T-cell (primary cell): ENCODE measurements around the gene CERS2. TPM values are rescaled to one million over a fixed set of nuclear protein-coding genes. Genes with fewer than 3 reads are reported as not detected.

Experiments used
- ATAC-seq, 4 experiments: fragments of 200-7000 bp in 3 of 4; fragments of 150-1000 bp in 1 of 4; cut with Tn5 transposase; replicated peaks in 1 of 4; 1 replicate in 3 of 4; 2 replicates in 1 of 4; pipeline ENCODE4 v1.10.0; 2021; ENCODE audit warnings: moderate library complexity in 3 of 4, mild to moderate bottlenecking in 2 of 4, moderate number of reproducible peaks in 1 of 4
- CTCF ChIA-PET, 2 donors: fragments of 300-600 bp; sonication (Branson Sonifier 250); formaldehyde crosslinking; loops; one replicate each; lab custom pipeline; 2022; ENCODE audit warnings: antibody characterized with exemption in 2 of 2; lab: Charles Lee
- POLR2A ChIA-PET, 2 donors: fragments of 300-600 bp; sonication (Branson Sonifier 250); formaldehyde crosslinking; loops; one replicate each; lab custom pipeline; 2022; ENCODE audit warnings: antibody characterized with exemption in 2 of 2; lab: Charles Lee
- DNase-seq, 35 experiments: peaks; one replicate each; pipeline versions ENCODE4 v3.0.0 to v3.0.0-alpha.2; 2013 to 2023
- H3K27ac ChIP-seq: one replicate; pipeline ENCODE4 v1.5.1; 2013; ENCODE audit warnings: low read length
- H3K27me3 ChIP-seq, 2 experiments: replicated peaks in 1 of 2; 1 replicate in 1 of 2; 2 replicates in 1 of 2; pipeline versions ENCODE4 v1.6.1 to v1.7.0; 2013; ENCODE audit warnings: low read length in 1 of 2, mixed read lengths in 1 of 2; ENCODE audit not compliant: control insufficient read depth in 2 of 2, insufficient read depth in 2 of 2; ENCODE audit errors: extremely low read depth in 1 of 2
- H3K36me3 ChIP-seq, 2 donors: 1 replicate in 1 of 2; 2 replicates in 1 of 2; pipeline versions ENCODE4 v1.6.1 to v1.7.0; 2013; ENCODE audit warnings: low read length in 1 of 2; ENCODE audit not compliant: control insufficient read depth in 2 of 2, insufficient read depth in 1 of 2; ENCODE audit errors: extremely low read depth in 1 of 2
- H3K4me1 ChIP-seq, 2 experiments: 1 replicate in 1 of 2; 2 replicates in 1 of 2; pipeline versions ENCODE4 v1.6.1 to v1.7.0; 2013; ENCODE audit warnings: low read length in 2 of 2, mixed read lengths in 1 of 2; ENCODE audit not compliant: insufficient read depth in 2 of 2, control insufficient read depth in 1 of 2; ENCODE audit errors: extremely low read depth in 1 of 2
- H3K4me3 ChIP-seq, 2 donors: 1 replicate in 1 of 2; 2 replicates in 1 of 2; pipeline versions ENCODE4 v1.5.1 to v1.7.0; 2013; ENCODE audit warnings: mild to moderate bottlenecking in 2 of 2, low read length in 1 of 2, moderate library complexity in 1 of 2; ENCODE audit not compliant: control insufficient read depth in 1 of 2; ENCODE audit errors: extremely low read depth in 1 of 2
- H3K9me3 ChIP-seq: 2 replicates; pipeline ENCODE4 v1.7.0; 2013
- H3K27ac Mint-ChIP-seq, 2 donors: one replicate each; pipeline ENCODE4 v1.8.0; 2020 to 2021; ENCODE audit warnings: mild to moderate bottlenecking in 2 of 2, mixed read lengths in 2 of 2
- H3K27me3 Mint-ChIP-seq, 2 donors: one replicate each; pipeline ENCODE4 v1.8.0; 2021 to 2022; ENCODE audit warnings: mixed read lengths in 2 of 2
- H3K36me3 Mint-ChIP-seq: one replicate; pipeline ENCODE4 v1.8.0; 2021; ENCODE audit warnings: mixed read lengths
- H3K4me1 Mint-ChIP-seq, 3 donors: one replicate each; pipeline ENCODE4 v1.8.0; 2020 to 2022; ENCODE audit warnings: mixed read lengths in 3 of 3, mild to moderate bottlenecking in 1 of 3
- H3K4me3 Mint-ChIP-seq, 3 donors: one replicate each; pipeline ENCODE4 v1.8.0; 2020 to 2022; ENCODE audit warnings: mild to moderate bottlenecking in 3 of 3, mixed read lengths in 3 of 3, moderate library complexity in 3 of 3
- H3K9me3 Mint-ChIP-seq, 3 donors: one replicate each; pipeline ENCODE4 v1.8.0; 2020 to 2022; ENCODE audit warnings: mixed read lengths in 3 of 3
- WGBS: methylation state at CpG from one replicate; pipeline ENCODE4 v1.1.5; 2013; ENCODE audit warnings: missing lambda C conversion rate; ENCODE audit not compliant: insufficient coverage; 5-methylcytosine and 5-hydroxymethylcytosine counted together
- total RNA-seq, 35 experiments: library from RNA in 6 of 35; stranded (reverse) in 6 of 35; fragments of 120-200 nt in 1 of 35; gene quantifications; one replicate each; pipeline versions ENCODE4 v1.2.1 to v1.2.4 and lab custom pipeline; 2013 to 2026

The CERS2 gene
- total RNA-seq, 5 donors from 2014 or later (not counting 1 experiment from before 2014, with no cell fraction given), result 74.3 to 153 (median 135) TPM

DNA sequence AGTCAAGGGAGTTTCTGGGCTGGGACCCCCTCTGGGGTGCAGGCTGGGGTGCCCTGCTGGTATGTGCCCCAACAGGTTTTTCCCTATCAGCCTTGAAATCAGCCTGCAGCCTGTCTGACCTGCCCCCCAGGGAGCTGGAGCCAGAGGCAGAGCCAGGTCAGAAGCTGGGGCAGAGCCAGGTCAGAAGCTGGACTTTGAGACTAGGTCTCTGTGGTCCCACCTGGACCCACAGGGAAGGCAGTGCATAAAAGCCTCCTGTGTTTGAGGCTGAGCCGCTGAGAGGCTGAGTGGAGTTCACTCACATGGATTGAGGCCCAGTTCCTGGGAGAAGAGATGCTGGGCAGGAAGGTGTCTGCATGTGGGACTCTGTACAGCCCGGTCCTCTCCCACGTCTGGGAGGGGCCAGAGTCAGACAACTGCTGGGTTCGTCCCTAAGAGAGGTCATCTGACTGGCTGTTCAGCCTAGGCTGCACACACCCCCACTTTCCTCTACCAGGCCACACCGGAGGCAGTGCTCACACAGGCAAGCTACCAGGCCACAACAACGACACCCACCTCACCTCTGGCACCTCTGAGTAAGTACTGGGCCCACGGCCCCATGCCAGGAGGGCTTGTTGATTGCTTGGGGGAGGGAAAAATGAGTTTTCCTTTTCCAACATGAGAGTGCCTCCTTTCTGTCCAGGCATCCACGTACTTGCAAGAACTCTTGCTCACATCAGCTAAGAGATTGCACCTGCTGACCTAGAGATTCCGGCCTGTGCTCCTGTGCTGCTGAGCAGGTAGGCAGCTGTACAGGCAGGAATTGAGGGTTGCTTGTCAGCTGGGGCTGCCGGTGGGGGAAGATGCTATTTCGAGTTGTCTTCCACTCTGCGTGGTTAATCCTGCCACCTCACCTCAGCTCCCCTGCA, 7.4 kb upstream of the CERS2 start, which contains the start of gene ANXA9:
ANXA9 (plus strand) TSS at position 488 of the 908 bp plus-strand sequence. CDS start 814 bp downstream, outside the sequence.
- H3K36me3 Mint-ChIP-seq, result no peaks in the 10 kb centered on the region
- H3K4me1 Mint-ChIP-seq, result peaks cover 20 to 34% (median 23%) of the 10 kb centered on the region in 3 donors
- Histone ChIP-seq H3K27ac (no peak within 1 kb of the TSS), H3K9me3 (no peaks in the 10 kb centered on the region), H3K4me1 (peaks cover 9 to 25% of the 10 kb centered on the region in 2 experiments), H3K36me3 (no peaks in the 10 kb centered on the region), H3K27me3 (peaks cover 0 to 8% of the 10 kb centered on the region in 2 experiments), H3K4me3 (no peak within 1 kb of the TSS)
- no peak within 1 kb of the TSS for H3K4me3 Mint-ChIP-seq
- ChIA-PET CTCF (interaction anchor here in 1 of 2 donors (1.1 kb wide), 1 partner anchor 24 kb away, joined by 4 read pairs; no protein-coding TSS in a partner anchor), POLR2A (interaction anchor here (0.5 to 0.7 kb wide), 3 partner anchors 98 to 455 kb away, joined by 3 to 7 read pairs (median 4); no protein-coding TSS in a partner anchor)
- DNase-seq, result peak in 1 of 35 experiments; percentile 35
- H3K27me3 Mint-ChIP-seq, result no peaks in the 10 kb centered on the region
- no peaks in the 10 kb centered on the region for H3K9me3 Mint-ChIP-seq
- no peak within 1 kb of the TSS for H3K27ac Mint-ChIP-seq
- WGBS, result 65% methylated on average over 4 of the region's 12 CpGs
- ATAC-seq, result no peak

DNA sequence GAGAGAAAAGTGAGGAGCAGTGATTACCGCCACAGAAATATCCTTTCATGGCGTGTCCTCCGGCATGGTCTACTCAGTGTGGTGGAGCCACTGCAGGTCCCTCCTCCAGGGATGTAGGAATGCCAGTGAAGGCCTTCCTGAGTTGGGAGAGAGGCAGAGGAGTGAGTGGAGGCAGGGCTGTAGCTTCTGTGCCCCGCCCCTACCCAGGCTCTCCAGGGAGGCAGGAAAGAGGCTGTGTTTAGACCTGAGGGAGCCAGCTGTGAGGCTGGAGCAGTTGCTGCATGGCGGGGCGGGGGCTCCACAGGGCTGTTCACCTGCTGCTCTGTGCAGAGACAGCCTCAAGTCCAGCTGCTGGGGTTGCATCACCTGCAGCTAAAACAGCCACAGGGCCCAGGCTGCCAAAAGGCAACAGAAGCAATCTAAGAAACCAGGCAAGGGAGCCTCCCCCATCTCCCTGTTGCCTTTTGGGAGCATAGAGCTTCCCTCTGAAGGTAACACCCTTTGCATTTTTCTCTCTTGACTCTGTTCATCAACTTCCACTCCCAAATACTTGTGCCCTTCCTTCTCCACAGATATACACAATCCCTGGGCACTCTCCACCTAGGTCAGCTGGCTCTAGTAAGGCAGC, 6.7 kb upstream of the CERS2 start:
- H3K27me3 Mint-ChIP-seq, result no peaks in the 10 kb centered on the region
- Histone ChIP-seq H3K4me3 (no peak overlapping the region), H3K36me3 (no peaks in the 10 kb centered on the region), H3K27me3 (peaks cover 0 to 8% of the 10 kb centered on the region in 2 experiments), H3K4me1 (peaks cover 11 to 33% of the 10 kb centered on the region in 2 experiments), H3K27ac (no peak overlapping the region), H3K9me3 (no peaks in the 10 kb centered on the region)
- no peaks in the 10 kb centered on the region for H3K9me3 Mint-ChIP-seq
- DNase-seq, result no peak
- H3K36me3 Mint-ChIP-seq, result no peaks in the 10 kb centered on the region
- H3K4me1 Mint-ChIP-seq, result peaks cover 28 to 42% (median 30%) of the 10 kb centered on the region in 3 donors
- ChIA-PET CTCF (interaction anchor here in 1 of 2 donors (0.6 to 0.7 kb wide), 2 partner anchors 352 to 516 kb away, joined by 3 to 4 read pairs; partner anchors contain the start of gene ENSA), POLR2A (interaction anchor here (0.6 to 0.7 kb wide), 3 partner anchors 16 to 126 kb away, joined by 3 to 6 read pairs (median 4); no protein-coding TSS in a partner anchor)
- no peak for ATAC-seq
- 88% methylated on average over 5 of the region's 6 CpGs for WGBS
- no peak overlapping the region for H3K4me3 Mint-ChIP-seq
- H3K27ac Mint-ChIP-seq, result no peak overlapping the region

DNA sequence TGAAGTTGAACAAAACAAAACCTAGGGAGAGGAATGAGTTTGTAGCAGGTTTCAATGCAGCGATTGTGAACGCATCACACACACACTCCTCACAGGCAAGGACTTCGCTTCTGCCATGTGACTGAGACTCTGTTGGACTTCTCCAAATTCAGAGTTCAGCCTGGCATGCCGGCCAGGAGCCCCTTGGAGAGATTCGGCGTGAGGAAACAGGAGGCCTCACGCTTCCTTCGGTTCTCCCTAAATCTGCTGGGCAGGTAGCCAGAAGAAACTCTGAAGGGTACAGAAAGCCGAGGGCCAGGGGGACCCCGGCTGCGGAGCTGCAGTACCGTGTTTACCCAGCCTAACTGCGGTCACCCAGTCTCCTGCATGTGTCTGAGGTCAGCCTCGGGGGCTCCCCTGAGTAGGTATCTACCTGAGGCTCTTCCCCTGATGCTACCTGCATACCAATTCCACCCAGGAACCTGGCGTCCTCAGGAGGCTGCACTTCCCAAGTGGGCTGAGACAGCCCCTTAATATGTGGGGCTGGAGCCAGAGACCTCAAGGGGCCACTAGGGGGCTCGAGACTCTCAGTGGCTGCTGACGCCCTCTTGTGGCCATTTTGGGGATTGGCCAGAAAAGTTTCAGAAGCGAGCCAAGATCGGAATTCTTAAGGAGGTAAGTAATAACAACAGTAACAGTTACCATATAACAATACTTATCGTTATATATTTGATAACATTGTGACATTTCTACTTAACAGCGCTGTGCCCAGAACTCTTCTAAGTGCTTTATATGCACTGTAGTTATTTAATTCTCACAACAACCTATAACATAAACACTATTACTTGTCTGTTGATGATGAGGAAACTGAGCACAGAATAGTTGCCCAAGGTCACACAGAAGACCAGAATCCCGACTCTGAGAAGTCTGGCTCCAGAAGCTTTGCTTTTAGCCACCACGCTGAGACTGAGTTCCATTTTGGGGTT, 4.7 kb upstream of the CERS2 start:
- Histone ChIP-seq H3K4me3 (peak overlapping the region; percentile 18 to 26), H3K27me3 (peaks cover 0 to 5% of the 10 kb centered on the region in 2 experiments), H3K27ac (peak overlapping the region; percentile 42), H3K4me1 (peaks cover 12 to 44% of the 10 kb centered on the region in 2 experiments), H3K9me3 (no peaks in the 10 kb centered on the region), H3K36me3 (no peaks in the 10 kb centered on the region)
- H3K4me1 Mint-ChIP-seq, result peaks cover 37 to 40% (median 38%) of the 10 kb centered on the region in 3 donors
- CTCF ChIA-PET, result interaction anchor here in 1 of 2 donors (0.6 to 0.9 kb wide), 5 partner anchors 9 to 853 kb away, joined by 3 to 7 read pairs (median 3); no protein-coding TSS in a partner anchor
- H3K27me3 Mint-ChIP-seq, result no peaks in the 10 kb centered on the region
- 21% methylated on average over 12 of the region's 23 CpGs for WGBS
- H3K27ac Mint-ChIP-seq, result peak overlapping the region; percentile 79
- DNase-seq (peak; percentile 67 to 94 (median 84)), ATAC-seq (peak; percentile 34 to 61 (median 46))
- no peaks in the 10 kb centered on the region for H3K9me3 Mint-ChIP-seq
- POLR2A ChIA-PET, result no interaction called here
- peak overlapping the region; percentile 24 to 89 (median 32) for H3K4me3 Mint-ChIP-seq
- H3K36me3 Mint-ChIP-seq, result no peaks in the 10 kb centered on the region

DNA sequence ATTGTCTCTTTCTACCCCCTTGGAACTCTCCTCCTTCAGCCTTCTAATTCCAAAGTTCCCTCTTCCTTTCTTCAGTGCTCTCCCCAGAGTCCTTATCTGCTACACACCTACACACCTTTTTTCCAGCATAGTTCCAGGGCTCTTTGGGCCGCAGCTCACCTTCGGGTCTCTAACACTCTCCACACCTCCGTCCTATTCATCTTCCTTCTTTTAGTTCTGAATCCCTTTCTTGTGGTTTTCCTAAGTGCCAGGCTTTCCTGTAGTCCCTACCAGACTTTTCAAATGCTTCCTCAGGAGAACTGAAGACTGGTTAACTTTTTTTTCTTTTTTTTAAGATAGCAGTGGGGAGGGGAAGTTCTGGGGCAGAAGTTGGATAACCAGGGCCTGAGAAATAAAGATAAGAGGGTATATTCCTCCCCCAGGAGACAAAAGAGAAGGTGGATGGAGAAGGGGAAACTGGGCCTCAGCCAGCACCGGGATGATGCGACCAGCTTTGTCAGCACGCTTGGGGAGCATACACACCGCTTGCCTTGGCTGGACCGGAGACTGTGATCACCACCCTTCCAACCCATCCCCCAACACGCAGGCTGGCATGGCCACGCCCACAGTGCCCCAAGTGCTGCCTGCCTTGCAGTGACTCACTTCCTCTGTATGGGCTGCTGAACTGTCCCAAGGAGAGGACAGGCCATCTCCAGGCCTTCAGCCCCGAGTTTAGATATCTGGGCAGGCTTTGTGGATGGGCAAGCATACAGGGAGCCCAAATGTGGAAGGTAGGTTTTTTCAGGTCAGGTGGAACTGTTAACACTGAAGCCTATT, 2.5 kb upstream of the CERS2 start:
- CTCF ChIA-PET, result interaction anchor here in 1 of 2 donors (0.9 to 1.7 kb wide), 3 partner anchors 18 to 275 kb away, joined by 3 to 4 read pairs (median 3); no protein-coding TSS in a partner anchor
- H3K9me3 ChIP-seq, result no peaks in the 10 kb centered on the region
- ATAC-seq (peak; percentile 14 to 40 (median 33)), DNase-seq (peak; percentile 27 to 78 (median 57))
- POLR2A ChIA-PET, result no interaction called here
- H3K27ac Mint-ChIP-seq, result peak overlapping the region; percentile 79 to 94
- H3K4me3 Mint-ChIP-seq, result peak overlapping the region; percentile 76 to 89 (median 79)
- peaks cover 52 to 56% (median 55%) of the 10 kb centered on the region in 3 donors for H3K4me1 Mint-ChIP-seq
- no peaks in the 10 kb centered on the region for H3K36me3 ChIP-seq
- 23% methylated on average over 7 of the region's 11 CpGs for WGBS
- H3K27me3 ChIP-seq, result peaks cover 0 to 5% of the 10 kb centered on the region in 2 experiments
- no peaks in the 10 kb centered on the region for H3K9me3 Mint-ChIP-seq
- H3K27ac ChIP-seq, result peak overlapping the region; percentile 49
- H3K4me3 ChIP-seq, result no peak overlapping the region
- H3K27me3 Mint-ChIP-seq, result no peaks in the 10 kb centered on the region
- H3K36me3 Mint-ChIP-seq, result no peaks in the 10 kb centered on the region
- H3K4me1 ChIP-seq, result peaks cover 26 to 63% of the 10 kb centered on the region in 2 experiments

GRCh38 chr1:150976401-150976821, 1.8 kb upstream of the CERS2 start:
- POLR2A ChIA-PET, result interaction anchor here (0.7 to 0.8 kb wide), 2 partner anchors 98 to 409 kb away, joined by 3 read pairs; no protein-coding TSS in a partner anchor
- Mint-ChIP-seq H3K27ac (peak overlapping the region; percentile 79 to 94), H3K4me1 (peaks cover 59 to 63% (median 62%) of the 10 kb centered on the region in 3 donors), H3K36me3 (no peaks in the 10 kb centered on the region), H3K27me3 (no peaks in the 10 kb centered on the region), H3K4me3 (peak overlapping the region; percentile 76 to 89 (median 79)), H3K9me3 (no peaks in the 10 kb centered on the region)
- Histone ChIP-seq H3K9me3 (no peaks in the 10 kb centered on the region), H3K27ac (peak overlapping the region; percentile 49), H3K36me3 (peaks cover 0 to 3% of the 10 kb centered on the region in 2 donors), H3K27me3 (peaks cover 0 to 5% of the 10 kb centered on the region in 2 experiments), H3K4me1 (peaks cover 31 to 69% of the 10 kb centered on the region in 2 experiments), H3K4me3 (no peak overlapping the region)
- WGBS, result 96% methylated on average over 7 of the region's 9 CpGs
- DNase-seq (no peak), ATAC-seq (no peak)
- CTCF ChIA-PET, result interaction anchor here in 1 of 2 donors (0.6 to 0.9 kb wide), 2 partner anchors 275 to 730 kb away, joined by 3 to 4 read pairs; no protein-coding TSS in a partner anchor
